NCI-H1436 (cell line): ENCODE measurements around the gene PSPH.
A peak's percentile ranks its signal among the peaks of the same experiment; 100 is the strongest.
"Not testable (repeated sequence)": the region's sequence is repeated elsewhere in the genome, so short reads cannot be mapped to it uniquely, and the experiment has no call there.

Source experiments
- DNase-seq: peaks from one replicate; lab custom pipeline; 2025; lab: John Stamatoyannopoulos, UW

Gene PSPH

GRCh38 chr7:56062382-56062781 is 11.1 kb upstream of the PSPH start:
- no peak for DNase-seq

DNA sequence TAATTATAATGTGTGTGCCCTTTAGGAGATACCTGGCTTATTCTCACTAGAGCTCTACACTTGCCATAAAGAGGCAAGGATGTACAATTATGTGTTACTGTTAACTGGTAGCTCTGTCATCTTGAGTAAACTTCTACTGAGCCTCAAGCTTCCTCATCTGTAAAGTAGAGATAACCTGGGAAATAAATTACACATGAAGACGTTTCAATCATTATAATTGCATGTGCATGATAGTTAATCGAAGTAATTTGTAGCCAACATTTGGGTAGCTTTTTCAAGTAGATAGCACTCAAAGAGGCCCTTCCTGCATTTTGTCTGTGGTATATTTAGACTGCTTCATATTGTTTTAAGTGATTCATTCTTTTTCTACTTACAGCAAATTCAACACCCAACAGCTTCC is 2.7 kb upstream of the PSPH start:
- no peak for DNase-seq

- DNase-seq = no peak
These were observed 2.1 kb upstream of the PSPH start for GRCh38 chr7:56053379-56053778.

DNA sequence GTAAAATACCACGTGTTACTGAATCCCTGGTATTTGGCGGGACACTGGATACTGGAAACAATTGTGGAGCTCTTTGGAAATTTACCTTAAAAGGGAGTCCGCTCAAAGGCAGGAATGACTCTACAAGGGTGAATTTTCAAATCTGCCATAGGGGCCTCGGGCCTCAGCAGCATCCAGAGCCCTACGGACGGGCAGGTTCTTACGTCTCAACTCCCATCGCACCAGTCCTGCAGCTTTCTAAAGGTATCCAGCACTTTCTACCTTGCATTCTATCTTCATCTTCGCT is 248 bp downstream of the PSPH start:
- no peak for DNase-seq

GRCh38 chr7:56048763-56049162 is 2.5 kb downstream of the PSPH start:
- DNase-seq = not testable (repeated sequence)

- DNase-seq = no peak
These were observed 3.0 kb downstream of the PSPH start for GRCh38 chr7:56048245-56048644.

GRCh38 chr7:56047446-56048116 is 3.7 kb downstream of the PSPH start:
- DNase-seq = not testable (repeated sequence)

- no peak for DNase-seq
These were observed 4.4 kb downstream of the PSPH start for GRCh38 chr7:56046721-56047445.

DNA sequence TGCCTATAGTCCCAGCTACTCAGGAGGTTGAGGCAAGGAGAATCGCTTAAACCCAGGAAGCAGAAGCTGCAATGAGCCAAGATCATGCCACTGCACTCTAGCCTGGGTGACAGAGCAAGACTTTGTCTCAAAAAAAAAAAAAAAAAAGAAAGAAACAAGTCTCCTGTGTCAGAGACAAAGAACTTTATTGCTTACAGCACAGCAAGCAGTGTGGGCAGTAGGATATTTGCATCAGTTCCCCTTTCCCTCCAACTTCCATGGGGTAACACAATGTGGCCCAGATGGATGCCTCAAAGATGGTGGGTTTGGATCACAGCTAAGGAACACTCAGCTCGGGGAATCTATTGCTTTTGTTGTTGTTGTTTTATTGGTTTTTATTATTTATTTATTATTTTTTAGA is 5.5 kb downstream of the PSPH start:
- not testable (repeated sequence) for DNase-seq

- DNase-seq = no peak
These were observed 10.5 kb downstream of the PSPH start for GRCh38 chr7:56040730-56041129.

DNA sequence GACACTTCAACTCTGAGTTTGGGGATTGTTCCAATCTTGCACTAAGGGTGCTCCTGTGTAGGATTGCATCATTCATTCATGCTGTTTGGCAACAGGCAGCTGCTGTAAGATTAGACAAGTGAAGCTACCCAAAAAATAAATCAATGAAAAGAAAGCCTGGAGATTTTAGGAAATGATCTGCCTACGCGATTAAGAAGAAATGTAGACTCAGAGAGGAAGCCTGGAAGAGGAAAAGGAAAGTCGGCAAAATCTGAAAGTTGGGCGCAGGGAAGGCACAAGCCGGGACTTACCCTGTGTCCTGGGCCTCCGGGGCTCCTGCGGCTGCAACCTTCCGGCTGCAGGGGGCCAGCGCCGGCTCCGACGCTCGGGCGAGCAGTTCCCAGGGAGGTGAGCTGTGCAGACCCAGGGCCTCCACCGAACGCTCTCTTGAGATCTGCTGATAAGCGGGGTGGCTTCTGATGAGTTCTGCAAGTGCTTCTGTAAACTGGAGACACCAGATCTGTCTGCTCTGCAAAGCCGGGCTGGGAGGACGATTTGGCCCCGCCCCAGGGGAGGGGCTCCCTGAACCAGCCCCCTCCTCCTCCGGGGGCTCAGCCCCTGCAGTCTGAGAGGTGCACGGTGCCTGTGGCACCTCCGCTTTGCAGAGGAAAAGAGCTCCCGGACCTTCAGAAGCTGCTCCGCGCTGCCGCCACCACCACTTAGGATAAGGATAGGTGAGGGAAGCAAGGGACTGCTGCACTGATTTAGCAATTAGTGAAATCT is 17.4 kb downstream of the PSPH start:
- peak; percentile 86 for DNase-seq

DNA sequence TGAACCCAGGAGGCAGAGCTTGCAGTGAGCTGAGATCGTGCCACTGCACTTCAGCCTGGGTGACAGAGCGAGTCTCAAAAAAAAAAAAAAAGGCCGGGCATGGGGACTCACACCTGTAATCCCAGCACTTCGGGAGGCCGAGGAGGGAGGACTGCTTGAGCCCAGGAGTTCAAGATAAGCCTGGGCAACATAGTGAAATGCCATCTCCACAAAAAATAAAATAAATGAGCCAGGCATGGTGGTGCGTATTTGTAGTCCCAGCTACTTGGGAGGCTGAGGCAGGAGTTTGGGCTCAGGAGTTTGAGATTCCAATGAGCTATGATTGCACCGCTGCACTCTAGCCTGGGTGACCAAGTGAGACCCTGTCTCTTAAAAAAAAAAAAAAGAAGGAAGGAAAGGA is 18.7 kb downstream of the PSPH start:
- DNase-seq = not testable (repeated sequence)

- not testable (repeated sequence) for DNase-seq
These were observed 19.7 kb downstream of the PSPH start for GRCh38 chr7:56031556-56031955.

- no peak for DNase-seq
These were observed 20.9 kb downstream of the PSPH start for GRCh38 chr7:56030340-56030739.

DNA sequence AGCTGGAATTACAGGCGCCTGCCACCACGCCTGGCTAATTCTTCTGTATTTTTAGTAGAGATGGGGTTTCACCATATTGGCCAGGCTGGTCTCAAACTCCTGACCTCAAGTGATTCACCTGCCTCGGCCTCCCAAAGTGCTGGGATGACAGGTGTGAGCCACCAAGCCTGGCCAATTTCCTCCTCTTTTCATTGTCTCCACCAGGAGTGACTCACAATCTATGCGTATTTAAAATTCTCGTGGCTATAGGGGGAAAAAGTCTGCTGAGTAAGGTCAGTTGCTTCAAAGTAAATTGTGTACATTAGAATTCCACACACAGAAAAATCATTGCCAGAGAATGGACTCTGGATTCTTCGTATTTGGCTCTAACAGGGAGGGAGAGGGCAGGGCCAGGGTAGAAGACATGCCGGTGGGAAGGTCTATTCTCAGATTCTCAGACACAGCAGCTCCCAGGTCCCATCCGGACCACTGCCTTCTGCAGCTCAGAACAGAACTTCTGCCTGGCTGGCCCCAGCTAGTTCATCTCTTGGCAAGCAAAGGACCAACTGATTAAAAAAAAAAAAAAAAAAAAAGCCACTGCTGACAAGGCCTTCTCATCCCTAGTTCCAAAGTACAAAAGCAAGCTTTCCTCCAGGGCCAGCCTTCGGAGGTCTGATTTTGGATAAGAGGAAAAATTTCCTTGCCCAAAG is 22.2 kb downstream of the PSPH start:
- no peak for DNase-seq

DNA sequence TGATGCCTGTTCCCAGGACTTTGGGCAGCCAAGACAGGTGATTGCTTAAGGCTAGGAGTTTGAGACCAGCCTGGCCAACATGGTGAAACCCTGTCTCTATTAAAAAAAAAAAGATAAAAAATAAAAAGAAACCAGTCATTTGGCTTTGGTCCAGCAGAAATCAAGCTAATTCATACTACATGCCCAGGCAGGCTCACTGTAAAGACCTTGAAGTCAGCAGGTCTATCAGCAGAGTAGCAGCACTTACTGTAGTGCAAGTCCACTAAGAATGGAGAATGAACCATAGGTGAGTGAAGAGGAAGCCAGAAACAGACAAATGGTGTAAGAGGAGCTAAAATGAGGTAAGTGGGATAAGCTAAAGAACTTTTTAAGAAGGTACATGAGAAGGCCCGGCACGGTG is 24.7 kb downstream of the PSPH start:
- DNase-seq = no peak

- DNase-seq = no peak
These were observed 27.7 kb downstream of the PSPH start for GRCh38 chr7:56023500-56023899.

GRCh38 chr7:56019501-56019900 is 31.7 kb downstream of the PSPH start:
- DNase-seq = no peak

- not testable (repeated sequence) for DNase-seq
These were observed 34.2 kb downstream of the PSPH start for GRCh38 chr7:56017015-56017414.

DNA sequence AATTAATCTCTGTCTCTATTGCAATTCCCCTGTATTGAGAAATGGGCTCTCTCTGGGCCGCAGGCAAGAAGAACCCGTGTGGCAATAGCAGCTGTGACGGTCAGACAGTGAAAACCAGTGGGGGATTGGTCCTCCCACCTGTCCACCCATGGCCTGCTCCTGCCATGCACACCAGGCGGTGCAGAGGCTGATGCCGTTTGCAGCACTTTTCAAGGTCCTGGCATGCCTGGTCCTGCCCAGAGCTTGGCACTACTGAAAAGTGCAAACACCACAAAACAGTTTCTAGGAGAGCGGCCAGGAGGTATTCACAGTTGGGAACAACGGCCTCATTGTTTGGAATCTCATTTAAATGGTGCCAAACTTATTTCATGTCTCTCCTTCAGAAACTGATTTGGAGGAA is 41.5 kb downstream of the PSPH start:
- no peak for DNase-seq

DNA sequence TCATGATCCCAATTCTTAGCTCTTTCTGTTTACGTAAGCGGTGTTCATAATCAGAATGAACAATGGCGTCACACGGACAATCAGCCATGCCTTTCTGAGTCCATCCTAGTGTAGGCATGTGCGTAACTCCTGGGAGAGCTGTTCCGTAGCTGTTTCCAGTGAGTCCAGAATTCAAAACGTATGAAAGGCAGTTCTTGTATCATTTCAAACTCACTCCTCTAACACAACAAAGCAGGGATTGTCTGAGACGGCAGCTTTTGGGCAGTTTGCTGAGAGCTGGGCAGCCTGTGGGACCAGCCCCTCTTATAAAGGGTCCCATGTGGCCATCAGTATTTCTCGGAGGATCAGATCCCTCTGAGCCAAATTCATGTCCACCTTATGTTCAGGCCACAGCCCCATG is 43.4 kb downstream of the PSPH start:
- no peak for DNase-seq

- DNase-seq = peak; percentile 56
These were observed 44.0 kb downstream of the PSPH start for GRCh38 chr7:56007167-56007652.
